ENCODE results near the gene USP12.

Gene USP12

GRCh38 chr13:27018344-27018861 is 153.2 kb downstream of the USP12 start:
- no peak overlapping the region for H3K4me3 ChIP-seq (ENCODE audit: low read depth, low read length)

DNA sequence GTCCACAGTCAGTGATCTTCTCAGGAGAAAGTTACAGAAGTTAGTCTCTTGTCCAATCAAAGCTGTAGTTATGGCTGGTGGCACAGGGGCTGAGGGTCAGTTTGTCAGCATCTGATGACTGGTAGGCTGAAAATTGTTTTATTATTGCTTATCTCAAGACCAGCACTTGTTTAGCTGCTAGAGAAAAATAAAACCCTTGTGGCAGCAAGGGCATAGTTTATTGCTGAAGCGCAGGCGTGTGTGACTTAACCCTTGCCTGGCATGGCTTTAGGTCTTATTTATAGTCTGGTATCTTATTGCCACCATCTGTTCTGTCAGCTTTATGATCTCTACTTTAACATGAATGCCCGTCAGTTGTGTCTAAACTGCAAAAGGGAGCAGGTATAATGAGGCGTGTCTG is 154.7 kb downstream of the USP12 start:
- TF ChIP-seq, protein P1, sequence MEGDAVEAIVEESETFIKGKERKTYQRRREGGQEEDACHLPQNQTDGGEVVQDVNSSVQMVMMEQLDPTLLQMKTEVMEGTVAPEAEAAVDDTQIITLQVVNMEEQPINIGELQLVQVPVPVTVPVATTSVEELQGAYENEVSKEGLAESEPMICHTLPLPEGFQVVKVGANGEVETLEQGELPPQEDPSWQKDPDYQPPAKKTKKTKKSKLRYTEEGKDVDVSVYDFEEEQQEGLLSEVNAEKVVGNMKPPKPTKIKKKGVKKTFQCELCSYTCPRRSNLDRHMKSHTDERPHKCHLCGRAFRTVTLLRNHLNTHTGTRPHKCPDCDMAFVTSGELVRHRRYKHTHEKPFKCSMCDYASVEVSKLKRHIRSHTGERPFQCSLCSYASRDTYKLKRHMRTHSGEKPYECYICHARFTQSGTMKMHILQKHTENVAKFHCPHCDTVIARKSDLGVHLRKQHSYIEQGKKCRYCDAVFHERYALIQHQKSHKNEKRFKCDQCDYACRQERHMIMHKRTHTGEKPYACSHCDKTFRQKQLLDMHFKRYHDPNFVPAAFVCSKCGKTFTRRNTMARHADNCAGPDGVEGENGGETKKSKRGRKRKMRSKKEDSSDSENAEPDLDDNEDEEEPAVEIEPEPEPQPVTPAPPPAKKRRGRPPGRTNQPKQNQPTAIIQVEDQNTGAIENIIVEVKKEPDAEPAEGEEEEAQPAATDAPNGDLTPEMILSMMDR (IDR thresholded peaks at IDR 0.05; ENCODE audit: low read depth, low read length) = no peak
- no peak overlapping the region for H3K4me3 ChIP-seq (ENCODE audit: low read depth, low read length)

More at GRCh38 chr13:27018344-27018861, 153.2 kb downstream of the USP12 start:
- TF ChIP-seq, protein P1 (IDR thresholded peaks at IDR 0.05; ENCODE audit: low read depth, low read length) = no peak

Measured in WI38 (cell line).